Erythroblast (primary cell): ENCODE measurements around the gene NEK2.
"Not testable (repeated sequence)": the region's sequence is repeated elsewhere in the genome, so short reads cannot be mapped to it uniquely, and the experiment has no call there.

Source experiments
- DNase-seq, 2 experiments: peaks; one replicate each; lab custom pipeline; 2025; lab: John Stamatoyannopoulos, UW
- GATA1 ChIP-seq: IDR thresholded peaks from 2 replicates; pipeline ENCODE4 v1.6.1; 2011; ENCODE audit warnings: low read depth, mild to moderate bottlenecking, control low read depth, low read length, moderate library complexity
- POLR2A ChIP-seq: IDR thresholded peaks from 2 replicates; pipeline ENCODE4 v1.6.1; 2011; ENCODE audit warnings: mild to moderate bottlenecking, low read length

NEK2 gene

DNA sequence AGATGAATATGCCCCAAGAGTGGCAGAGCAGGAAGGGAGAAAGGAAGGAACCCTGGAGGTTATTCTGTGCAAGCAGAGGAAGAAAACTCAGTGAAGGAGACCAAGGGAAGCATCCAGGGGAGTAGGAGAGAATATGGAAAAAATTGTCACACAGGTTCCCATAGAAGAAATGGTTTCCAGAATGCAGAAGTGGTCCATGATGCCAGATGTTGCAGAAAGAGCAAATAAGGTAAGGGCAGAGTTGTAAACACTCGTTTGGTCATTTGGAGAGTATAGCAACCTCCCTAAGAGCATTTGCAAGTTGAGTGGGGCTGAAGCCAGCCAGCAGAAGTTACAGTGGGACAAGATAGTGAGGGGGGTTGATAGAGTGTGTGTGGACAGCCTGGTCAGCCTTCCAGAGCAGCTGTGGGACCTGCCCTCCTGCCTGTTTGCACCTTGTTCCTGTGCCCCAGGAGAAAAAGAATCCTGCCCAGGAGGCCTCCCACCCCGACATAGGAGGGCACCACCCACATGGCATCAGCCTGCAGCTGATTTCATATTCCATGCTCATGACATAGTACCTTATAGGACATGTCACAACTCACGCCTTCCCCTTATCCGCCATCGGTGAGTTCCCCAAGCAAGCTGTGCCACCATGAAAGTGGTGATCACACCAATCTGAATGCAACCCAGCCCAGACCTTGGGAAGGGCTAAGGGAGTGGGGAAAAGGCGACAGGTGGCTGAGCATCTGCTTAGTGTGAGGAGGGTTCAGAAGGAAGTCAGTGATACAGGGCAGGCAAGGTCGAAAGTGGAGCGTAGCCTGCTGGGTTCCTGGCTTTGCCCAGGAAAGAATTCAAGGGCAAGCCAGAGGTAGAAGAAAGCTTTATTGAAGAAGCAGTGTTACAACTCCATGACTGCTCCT, 8.2 kb upstream of the NEK2 start:
- DNase-seq: no peak
- TF ChIP-seq GATA1 (no peak), POLR2A (no peak)

DNA sequence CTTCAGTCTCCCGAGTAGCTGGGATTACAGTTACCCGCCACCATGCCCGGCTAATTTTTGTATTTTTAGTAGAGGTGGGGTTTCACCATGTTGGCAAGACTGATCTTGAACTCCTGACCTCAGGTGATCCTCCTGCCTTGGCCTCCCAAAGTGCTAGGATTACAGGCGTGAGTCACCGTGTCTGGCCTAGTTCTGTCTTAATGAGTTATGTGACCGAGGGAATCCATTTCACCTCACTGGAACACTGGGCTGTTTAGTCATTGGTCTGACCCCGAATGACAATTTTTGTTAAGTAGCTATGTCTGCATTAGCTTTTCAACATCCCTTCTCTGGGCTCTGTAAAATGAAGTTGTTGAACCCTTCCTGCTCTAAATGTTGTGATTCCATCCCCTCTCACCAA, 6.8 kb upstream of the NEK2 start:
- not testable (repeated sequence) for DNase-seq

DNA sequence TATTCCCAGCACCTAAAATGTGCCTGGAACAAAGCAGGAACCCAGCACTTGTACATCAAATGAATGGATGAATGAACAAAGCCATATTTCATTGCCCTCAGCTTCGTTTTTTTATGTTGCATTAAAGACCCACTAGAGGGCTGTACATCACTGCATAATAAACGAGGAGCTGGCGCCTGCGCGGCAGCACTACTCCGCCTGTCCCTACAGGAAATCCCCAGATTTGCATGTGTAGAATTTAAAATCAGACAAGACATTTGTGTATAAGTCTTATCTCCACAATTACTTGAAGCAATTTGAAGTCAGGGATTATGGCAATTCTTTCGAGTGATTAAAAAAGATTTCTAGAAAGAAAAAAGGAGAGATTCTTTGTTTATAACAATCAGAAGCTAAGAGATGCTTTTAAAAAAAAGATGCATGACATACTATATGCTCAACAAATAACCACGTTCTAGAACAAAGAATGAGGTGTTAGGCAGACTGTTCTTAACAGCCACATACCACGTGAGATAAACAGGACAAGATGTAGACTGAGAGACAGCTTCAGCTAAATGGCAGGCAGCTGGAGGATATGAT, 5.4 kb upstream of the NEK2 start:
- DNase-seq: peak; percentile 88
- TF ChIP-seq GATA1: no peak

GRCh38 chr1:211677659-211678058, 2.2 kb upstream of the NEK2 start:
- TF ChIP-seq POLR2A (no peak), GATA1 (no peak)

GRCh38 chr1:211676761-211677160, 1.3 kb upstream of the NEK2 start:
- DNase-seq: no peak
- TF ChIP-seq GATA1: no peak

More at GRCh38 chr1:211677659-211678058, 2.2 kb upstream of the NEK2 start:
- no peak for DNase-seq

- TF ChIP-seq POLR2A (no peak), GATA1 (no peak)
Measured at GRCh38 chr1:211676106-211676583, 724 bp upstream of the NEK2 start.

DNA sequence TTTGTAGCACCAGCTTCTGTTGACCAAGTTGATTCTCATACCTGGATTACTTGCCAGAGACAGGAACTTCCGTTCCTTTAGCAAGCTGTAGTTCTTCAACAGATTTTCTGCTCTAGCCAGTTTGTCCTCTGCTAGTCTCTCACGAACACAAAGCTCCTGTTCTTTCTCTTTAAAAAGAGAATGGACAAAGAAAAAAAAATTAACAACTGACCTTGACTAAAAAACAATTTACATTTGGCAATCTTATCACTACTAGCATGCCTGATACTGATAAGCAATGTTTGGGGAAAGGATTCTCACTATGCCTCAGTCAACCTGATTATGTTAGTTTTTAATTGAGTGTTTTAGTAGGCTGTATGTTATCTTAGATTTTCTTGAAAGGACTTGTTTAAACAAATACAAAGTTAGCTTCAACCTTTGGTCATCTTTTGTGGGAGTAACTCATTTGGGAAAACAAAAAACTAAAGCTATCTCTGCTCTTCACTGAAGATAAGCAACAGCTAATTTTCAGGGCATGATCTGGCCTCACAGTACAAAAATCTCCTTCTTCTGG, 8.3 kb downstream of the NEK2 start:
- peak in 1 of 2 experiments; percentile 16 for DNase-seq
- TF ChIP-seq POLR2A (no peak), GATA1 (no peak)

More at GRCh38 chr1:211676106-211676583, 724 bp upstream of the NEK2 start:
- no peak for DNase-seq

DNA sequence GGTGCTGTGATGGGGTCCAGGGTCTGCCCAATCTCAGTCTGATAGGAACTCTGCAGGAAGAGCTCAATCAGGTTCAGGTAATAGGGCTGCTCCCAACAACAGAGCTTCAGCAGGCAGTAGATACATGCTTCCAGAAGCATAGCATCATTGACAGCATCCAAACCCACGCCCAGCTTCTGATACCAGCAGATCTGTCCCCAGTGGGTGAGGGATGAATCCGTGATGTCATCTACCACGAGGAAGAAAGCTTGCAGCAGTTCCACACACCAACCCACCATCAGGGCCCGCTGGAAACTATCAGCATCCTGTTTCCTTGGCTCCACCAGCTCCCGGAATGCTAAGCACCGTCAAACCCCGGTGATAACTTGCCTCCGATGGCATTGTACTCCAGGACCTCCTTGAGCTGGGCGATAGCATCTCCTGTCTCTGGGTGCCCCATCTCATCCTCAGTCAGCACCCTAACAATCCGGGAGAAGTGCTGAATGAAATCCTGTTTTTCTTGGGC, 14.7 kb downstream of the NEK2 start:
- no peak for TF ChIP-seq POLR2A
- TF ChIP-seq GATA1: no peak
- no peak for DNase-seq

GRCh38 chr1:211656728-211657127, 18.7 kb downstream of the NEK2 start:
- TF ChIP-seq POLR2A (no peak), GATA1 (no peak)
- no peak for DNase-seq

DNA sequence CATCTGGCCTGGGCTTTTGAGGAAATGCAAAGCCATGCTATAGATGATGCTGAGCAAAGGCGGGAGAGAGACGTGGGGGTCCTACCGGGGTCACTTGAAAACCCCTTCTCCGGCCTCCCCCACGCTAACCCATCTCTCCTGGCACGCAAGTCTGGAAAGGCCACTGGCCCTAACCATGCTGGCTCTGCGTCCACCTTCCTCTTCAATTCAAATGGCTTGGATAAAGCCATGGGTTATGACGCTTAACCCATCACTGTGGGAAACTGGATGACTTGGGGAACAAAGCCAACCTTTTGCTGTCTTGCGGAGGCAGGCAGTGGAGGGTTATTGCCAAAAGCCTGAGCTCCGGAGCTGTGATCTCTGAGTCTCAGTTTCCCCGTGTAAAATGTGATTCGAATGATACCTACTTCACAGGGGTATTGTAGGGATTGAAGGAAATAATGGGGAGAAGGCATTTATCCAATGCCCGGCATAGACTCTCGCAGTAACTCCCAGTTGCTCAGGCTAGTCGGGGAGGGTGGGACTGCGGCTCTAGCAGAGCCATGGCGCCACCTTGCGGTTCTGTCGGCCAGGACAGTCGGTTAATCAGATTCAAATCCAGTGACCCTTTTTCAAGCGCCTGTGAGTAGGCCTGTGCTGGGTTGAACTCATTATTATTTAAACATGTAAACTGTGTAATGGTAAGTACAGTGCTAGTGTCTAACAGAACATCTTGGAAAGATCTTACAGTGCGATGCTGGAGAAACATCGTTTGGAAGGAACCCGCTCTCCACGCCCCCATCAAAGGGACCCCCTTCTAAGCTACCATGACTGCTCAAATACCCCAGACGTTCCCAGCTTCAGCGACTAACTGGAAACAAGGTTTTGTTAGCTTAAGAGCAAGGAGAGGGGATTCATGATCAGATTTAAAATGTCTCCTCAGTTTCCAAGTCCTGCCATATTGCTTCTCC, 20.3 kb downstream of the NEK2 start:
- peak; percentile 87 to 94 for DNase-seq
- no peak for TF ChIP-seq POLR2A
- TF ChIP-seq GATA1: no peak

DNA sequence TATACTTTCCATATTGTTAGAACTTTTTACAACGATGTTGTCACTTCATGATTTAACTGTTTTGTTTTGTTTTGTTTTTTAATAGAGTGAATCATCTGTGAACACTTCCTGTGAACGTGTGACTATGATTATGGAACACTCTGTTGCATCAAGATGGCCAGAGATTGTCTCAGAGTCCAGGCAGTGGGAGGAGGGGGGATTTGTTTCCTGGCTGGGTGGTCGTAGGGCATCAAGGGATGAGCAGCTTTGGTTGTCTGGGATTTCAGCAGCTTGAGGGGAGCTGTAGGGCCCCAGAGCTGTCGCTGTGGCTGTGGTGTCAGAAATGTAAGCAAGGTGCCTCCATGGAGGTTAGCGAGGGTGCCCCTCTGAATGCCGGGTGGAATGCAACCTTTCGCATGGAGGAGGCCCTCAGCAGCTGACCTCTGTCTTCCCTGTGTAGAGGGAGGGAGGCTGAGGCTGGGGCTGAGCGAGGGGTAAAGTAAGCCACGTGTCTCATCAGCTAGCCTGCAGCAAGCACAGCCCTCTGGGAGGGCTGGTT, 21.4 kb downstream of the NEK2 start:
- no peak for DNase-seq
- TF ChIP-seq GATA1 (no peak), POLR2A (no peak)

DNA sequence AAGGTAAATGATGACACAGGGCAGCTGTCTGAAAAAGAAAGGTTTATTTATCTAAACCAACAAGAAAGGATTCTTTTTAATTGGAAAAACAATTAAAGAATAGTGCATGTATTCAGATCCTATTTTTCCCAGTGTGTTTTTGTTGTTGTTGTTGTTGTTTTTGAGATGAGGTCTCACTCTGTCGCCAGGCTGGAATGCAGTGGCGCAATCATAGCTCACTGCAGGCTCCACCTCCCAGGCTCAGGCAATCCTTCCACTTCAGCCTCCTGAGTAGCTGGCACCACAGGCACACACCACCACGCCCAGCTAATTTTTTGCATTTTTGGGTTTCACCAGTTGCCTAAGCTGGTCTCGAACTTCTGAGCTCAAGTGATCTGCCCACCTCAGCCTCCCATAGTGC, 22.1 kb downstream of the NEK2 start:
- peak; percentile 15 to 44 for DNase-seq
- no peak for TF ChIP-seq GATA1
- no peak for TF ChIP-seq POLR2A

- no peak for TF ChIP-seq POLR2A
- TF ChIP-seq GATA1: no peak
- DNase-seq: no peak
Measured at GRCh38 chr1:211652371-211652770, 23.1 kb downstream of the NEK2 start.

GRCh38 chr1:211650904-211651303, 24.5 kb downstream of the NEK2 start:
- no peak for TF ChIP-seq POLR2A
- TF ChIP-seq GATA1: no peak
- no peak for DNase-seq
